ENCODE measurements around the gene DESI1. TPM values are rescaled to one million over a fixed set of nuclear protein-coding genes. Genes with fewer than 3 reads are reported as not detected.

DESI1 gene
- total and polyA plus RNA-seq, 7 donors = 14.7 to 27.6 (median 21.5) TPM

GRCh38 chr22:41648432-41648831 lies 27.6 kb upstream of the DESI1 start:
- ATAC-seq (no peak), DNase-seq (no peak)
- TF ChIP-seq CTCF (IDR thresholded peaks at IDR 0.05) = no peak
- no peaks in the 10 kb centered on the region for H3K9me3 ChIP-seq
- no peaks in the 10 kb centered on the region for H3K27me3 ChIP-seq (ENCODE audit: insufficient read depth in 3 of 3, low read length in 2 of 3)
- H3K4me3 ChIP-seq = no peak overlapping the region
- WGBS, 3 donors = 90 to 96% (median 92%) methylated on average over 1 of the region's 1 CpG
- H3K4me1 ChIP-seq = no peaks in the 10 kb centered on the region
- intact Hi-C loops (cut with DNase I) = loop anchor here in 1 of 2 donors (10.0 kb wide), 1 partner anchor 494 kb away; no protein-coding TSS in a partner anchor
- H3K27ac ChIP-seq = no peak overlapping the region
- peaks cover 5 to 97% of the 10 kb centered on the region in 2 donors for H3K36me3 ChIP-seq (ENCODE audit: insufficient read depth in 1 of 2, low read depth in 1 of 2)

GRCh38 chr22:41647771-41648170 lies 26.9 kb upstream of the DESI1 start:
- H3K4me1 ChIP-seq = no peaks in the 10 kb centered on the region
- H3K4me3 ChIP-seq = no peak overlapping the region
- ATAC-seq (no peak), DNase-seq (no peak)
- 71 to 83% (median 82%) methylated on average over 2 to 3 of the region's 3 CpGs for WGBS, 3 donors
- no peak for TF ChIP-seq CTCF (IDR thresholded peaks at IDR 0.05)
- H3K27ac ChIP-seq = no peak overlapping the region
- H3K27me3 ChIP-seq (ENCODE audit: insufficient read depth in 3 of 3, low read length in 2 of 3) = no peaks in the 10 kb centered on the region
- intact Hi-C loops (cut with DNase I) = loop anchor here in 1 of 2 donors (10.0 kb wide), 1 partner anchor 493 kb away; no protein-coding TSS in a partner anchor
- peaks cover 4 to 97% of the 10 kb centered on the region in 2 donors for H3K36me3 ChIP-seq (ENCODE audit: insufficient read depth in 1 of 2, low read depth in 1 of 2)
- H3K9me3 ChIP-seq = no peaks in the 10 kb centered on the region

GRCh38 chr22:41642331-41643110 lies 21.7 kb upstream of the DESI1 start:
- H3K27ac ChIP-seq = no peak overlapping the region
- TF ChIP-seq CTCF (IDR thresholded peaks at IDR 0.05) = no peak
- H3K36me3 ChIP-seq (ENCODE audit: insufficient read depth in 1 of 2, low read depth in 1 of 2) = peaks cover 17 to 98% of the 10 kb centered on the region in 2 donors
- H3K4me1 ChIP-seq = no peaks in the 10 kb centered on the region
- WGBS, 3 donors = 85 to 97% (median 92%) methylated on average over 6 of the region's 6 CpGs
- no peaks in the 10 kb centered on the region for H3K9me3 ChIP-seq
- no peak for ATAC-seq
- intact Hi-C loops (cut with DNase I) = loop anchor here in 1 of 2 donors (10.0 kb wide), 1 partner anchor 488 kb away; no protein-coding TSS in a partner anchor
- no peak for DNase-seq
- H3K27me3 ChIP-seq (ENCODE audit: insufficient read depth in 3 of 3, low read length in 2 of 3) = no peaks in the 10 kb centered on the region
- H3K4me3 ChIP-seq = no peak overlapping the region

- Histone ChIP-seq H3K27me3 (ENCODE audit: insufficient read depth in 3 of 3, low read length in 2 of 3) (no peaks in the 10 kb centered on the region), H3K4me1 (peaks cover under 1% of the 10 kb centered on the region), H3K27ac (no peak overlapping the region), H3K4me3 (no peak overlapping the region), H3K36me3 (ENCODE audit: insufficient read depth in 1 of 2, low read depth in 1 of 2) (peaks cover 18 to 98% of the 10 kb centered on the region in 2 donors), H3K9me3 (no peaks in the 10 kb centered on the region)
- intact Hi-C loops (cut with DNase I) = loop anchor here in 1 of 2 donors (10.0 kb wide), 1 partner anchor 487 kb away; no protein-coding TSS in a partner anchor
- no peak for ATAC-seq
- DNase-seq = no peak
- WGBS, 3 donors = 92 to 98% (median 98%) methylated on average over 7 of the region's 7 CpGs
- TF ChIP-seq CTCF (IDR thresholded peaks at IDR 0.05) = no peak
These were observed 21.0 kb upstream of the DESI1 start for GRCh38 chr22:41641854-41642253.

Measured in psoas muscle (tissue), 8 donors.